Ishikawa (cell line): Measurements from ENCODE around the gene TRIM62.

Source experiments
- CEBPB ChIP-seq: IDR thresholded peaks from 2 replicates; pipeline ENCODE4 v1.6.1; 2012
- CREB1 ChIP-seq: IDR thresholded peaks from 2 replicates; pipeline ENCODE4 v1.6.1; 2012; ENCODE audit warnings: low read depth
- EGR1 ChIP-seq: IDR thresholded peaks from 2 replicates; pipeline ENCODE4 v1.6.1; 2012
- EP300 ChIP-seq: IDR thresholded peaks from 2 replicates; pipeline ENCODE4 v1.6.1; 2012; ENCODE audit warnings: borderline replicate concordance
- FOXM1 ChIP-seq: IDR thresholded peaks from 2 replicates; pipeline ENCODE4 v1.6.1; 2012; ENCODE audit warnings: low read depth, borderline replicate concordance
- RAD21 ChIP-seq: IDR thresholded peaks from 2 replicates; pipeline ENCODE4 v1.6.1; 2012; ENCODE audit warnings: low read depth
- REST ChIP-seq: IDR thresholded peaks from 2 replicates; pipeline ENCODE4 v1.6.1; 2012; ENCODE audit warnings: low read depth, mild to moderate bottlenecking
- TAF1 ChIP-seq: IDR thresholded peaks from 2 replicates; pipeline ENCODE4 v1.6.1; 2012; ENCODE audit warnings: low read depth, mild to moderate bottlenecking
- TEAD4 ChIP-seq: IDR thresholded peaks from 2 replicates; pipeline ENCODE4 v1.6.1; 2012
- YY1 ChIP-seq: IDR thresholded peaks from 2 replicates; pipeline ENCODE4 v1.6.1; 2012; ENCODE audit warnings: low read depth
- TF ChIP-seq, protein P1 (sequence below): IDR thresholded peaks from 2 replicates; pipeline ENCODE4 v1.6.1; 2012

GRCh38 chr1:33143176-33143575, 38.7 kb downstream of the TRIM62 start:
- TF ChIP-seq EP300, result no peak
- TF ChIP-seq TAF1, result no peak
- no peak for TF ChIP-seq RAD21
- TF ChIP-seq CEBPB, result no peak
- TF ChIP-seq, protein P1, sequence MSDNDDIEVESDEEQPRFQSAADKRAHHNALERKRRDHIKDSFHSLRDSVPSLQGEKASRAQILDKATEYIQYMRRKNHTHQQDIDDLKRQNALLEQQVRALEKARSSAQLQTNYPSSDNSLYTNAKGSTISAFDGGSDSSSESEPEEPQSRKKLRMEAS, result no peak
- TF ChIP-seq EGR1, result no peak
- TF ChIP-seq CREB1, result no peak
- no peak for TF ChIP-seq REST
- TF ChIP-seq FOXM1, result no peak
- TF ChIP-seq YY1, result no peak
- no peak for TF ChIP-seq TEAD4
